NCI-H524 treated with DMSO at 0.1 percent for 48 hours (cell line): ENCODE data around the gene PAX8.

ENCODE experiments used
- DNase-seq: peaks from one replicate; lab custom pipeline; 2025; lab: John Stamatoyannopoulos, UW

The PAX8 gene

DNA sequence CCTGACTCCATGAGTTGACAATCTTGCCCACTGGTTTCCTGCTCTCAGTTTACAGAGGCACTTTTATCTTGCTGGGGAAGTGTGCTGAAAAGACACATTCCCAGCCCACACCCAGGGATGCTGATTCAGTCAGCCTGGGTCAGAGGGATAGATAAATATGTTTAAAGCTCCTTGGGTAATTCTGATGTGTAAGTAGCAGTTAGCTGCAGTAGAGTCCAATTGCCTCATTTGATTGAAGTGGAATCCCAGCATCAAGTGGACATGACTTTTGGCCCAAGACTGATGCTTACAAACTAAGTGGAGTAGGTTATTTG lies 75.5 kb downstream of the PAX8 start:
- DNase-seq: no peak

DNA sequence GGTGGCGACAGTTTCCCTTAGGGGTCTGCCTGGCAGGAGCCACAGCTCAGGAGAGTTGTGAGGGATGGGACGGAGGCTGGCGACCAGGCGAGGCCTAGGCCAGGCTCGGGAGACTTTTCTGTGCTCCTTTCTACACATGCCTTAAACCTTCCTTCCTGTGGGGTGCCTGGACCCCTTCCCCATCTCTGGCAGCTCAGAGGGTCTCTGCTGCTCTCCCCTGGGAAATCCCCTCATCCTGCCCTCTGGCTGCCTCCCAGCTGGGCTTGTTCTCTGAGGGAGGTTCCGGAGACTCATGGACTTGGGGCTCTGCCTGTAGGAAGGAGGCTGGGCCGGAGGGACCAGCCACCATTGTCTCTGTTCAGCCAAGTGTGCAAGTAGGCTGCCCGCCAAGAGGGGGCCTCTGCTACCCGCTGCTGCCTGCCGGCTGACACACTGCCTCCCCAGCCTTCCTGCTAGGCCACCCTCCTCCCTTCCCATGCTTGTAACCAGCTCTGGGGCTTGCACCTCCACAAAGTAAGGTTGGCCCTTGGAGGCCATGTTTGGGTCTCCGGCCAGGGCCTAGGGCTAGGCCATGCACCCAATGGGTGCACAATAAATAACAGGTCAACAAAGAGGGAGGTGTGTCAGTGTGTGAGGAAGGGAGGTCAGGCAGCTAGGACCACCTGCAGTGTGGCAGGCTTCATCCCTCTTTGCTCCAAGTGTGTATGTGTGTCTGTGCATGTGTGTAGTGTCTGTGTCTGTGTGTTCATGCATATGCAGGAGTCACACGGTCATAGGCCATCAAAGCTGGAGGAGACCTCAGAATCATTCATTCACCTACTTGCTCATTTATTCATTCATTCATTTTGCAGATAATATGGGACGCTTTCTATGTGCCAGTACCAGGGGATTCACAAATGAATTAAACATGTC lies 76.2 kb downstream of the PAX8 start:
- DNase-seq: no peak

DNA sequence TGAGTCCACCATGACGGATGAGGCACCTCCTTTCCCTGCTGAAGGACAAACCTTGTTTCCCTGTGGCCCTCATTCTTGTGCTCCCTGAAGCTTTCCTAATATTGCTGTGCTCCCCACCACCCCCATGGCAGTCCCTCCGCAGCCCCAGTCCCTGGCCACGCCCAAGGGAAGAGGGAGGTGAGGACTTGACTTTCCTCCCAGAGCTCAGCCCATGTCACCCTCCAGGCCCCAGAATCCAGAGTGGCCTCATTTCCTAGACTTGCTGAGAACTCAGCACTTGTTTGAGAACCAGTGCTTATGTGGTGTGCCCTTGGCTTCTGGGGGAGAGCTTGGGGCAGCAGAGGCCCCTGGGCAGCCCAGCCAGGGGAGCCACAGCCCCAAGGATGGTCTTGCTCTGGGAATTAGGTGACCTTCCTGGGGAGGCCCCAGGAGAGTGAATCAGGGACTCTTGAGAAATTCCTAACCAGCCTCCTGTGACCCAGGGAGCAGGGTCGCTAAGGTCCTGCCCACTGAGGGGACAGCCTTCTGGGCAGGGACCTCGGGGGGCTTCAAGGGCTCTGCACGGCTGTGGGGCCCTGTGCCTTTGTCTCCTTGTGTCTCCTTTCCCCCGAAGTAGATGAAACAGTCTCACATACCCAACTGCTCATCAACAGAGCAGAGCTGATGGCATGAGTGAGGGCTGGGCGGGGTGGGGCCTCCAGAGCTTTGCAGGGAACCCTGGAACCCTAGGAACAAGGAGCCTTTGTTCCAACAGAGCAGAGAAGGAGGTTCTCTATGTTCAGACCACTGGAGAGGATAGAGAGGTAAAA lies 77.0 kb downstream of the PAX8 start:
- DNase-seq: no peak

DNA sequence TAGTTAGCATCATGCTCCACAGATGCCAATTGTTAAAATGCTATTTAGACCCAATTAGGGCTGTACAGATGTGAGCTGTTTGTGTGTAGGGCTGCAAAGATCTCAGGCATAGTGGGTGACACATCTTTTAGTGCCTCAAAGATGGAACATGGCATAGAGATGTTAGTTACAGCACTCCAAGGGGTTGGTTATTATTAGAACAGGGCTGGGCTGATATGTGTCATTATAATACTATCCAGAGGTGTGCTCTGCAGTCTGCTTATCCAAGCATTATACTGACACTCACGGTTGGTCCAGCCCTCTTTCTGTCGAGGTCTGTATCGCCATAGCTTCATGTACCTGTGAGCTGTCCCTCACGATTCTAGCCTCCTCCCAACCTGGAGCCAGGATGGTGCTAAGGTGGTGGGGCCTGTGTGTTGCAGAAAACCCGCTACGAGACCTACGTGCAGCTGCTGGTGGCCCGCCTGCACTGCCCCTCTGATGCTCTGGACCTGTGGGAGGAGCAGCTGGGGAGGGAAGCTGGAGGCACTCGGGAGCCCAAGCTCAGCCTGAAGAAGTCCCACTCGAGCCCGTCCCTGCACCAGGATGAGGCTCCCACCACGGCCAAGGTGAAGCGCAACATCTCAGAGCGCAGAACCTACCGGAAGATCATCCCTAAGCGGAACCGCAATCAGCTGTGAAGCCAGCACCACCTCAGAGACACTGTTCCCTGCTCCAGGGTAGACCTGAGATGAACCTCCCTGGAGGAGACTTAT lies 77.8 kb downstream of the PAX8 start:
- no peak for DNase-seq

DNA sequence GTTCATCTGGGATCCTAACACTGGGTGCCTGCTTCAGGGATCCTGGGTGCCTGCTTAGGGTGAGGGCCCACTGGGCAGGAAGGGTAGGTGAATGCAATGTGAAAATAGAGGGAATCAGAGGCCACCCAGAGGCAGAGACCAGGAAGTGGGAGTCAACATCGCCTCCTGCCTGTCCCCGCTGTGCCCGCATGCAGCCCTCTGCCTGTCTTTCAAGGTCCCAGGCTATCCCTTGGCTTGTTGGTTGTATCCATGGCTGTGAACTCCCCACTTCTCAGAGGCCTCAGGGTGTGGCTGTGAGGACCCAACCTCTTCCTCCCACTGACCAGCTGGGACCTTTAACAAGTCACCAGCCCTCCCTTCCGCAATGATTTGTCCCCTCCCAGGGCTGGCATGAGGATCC lies 78.5 kb downstream of the PAX8 start:
- DNase-seq: no peak

DNA sequence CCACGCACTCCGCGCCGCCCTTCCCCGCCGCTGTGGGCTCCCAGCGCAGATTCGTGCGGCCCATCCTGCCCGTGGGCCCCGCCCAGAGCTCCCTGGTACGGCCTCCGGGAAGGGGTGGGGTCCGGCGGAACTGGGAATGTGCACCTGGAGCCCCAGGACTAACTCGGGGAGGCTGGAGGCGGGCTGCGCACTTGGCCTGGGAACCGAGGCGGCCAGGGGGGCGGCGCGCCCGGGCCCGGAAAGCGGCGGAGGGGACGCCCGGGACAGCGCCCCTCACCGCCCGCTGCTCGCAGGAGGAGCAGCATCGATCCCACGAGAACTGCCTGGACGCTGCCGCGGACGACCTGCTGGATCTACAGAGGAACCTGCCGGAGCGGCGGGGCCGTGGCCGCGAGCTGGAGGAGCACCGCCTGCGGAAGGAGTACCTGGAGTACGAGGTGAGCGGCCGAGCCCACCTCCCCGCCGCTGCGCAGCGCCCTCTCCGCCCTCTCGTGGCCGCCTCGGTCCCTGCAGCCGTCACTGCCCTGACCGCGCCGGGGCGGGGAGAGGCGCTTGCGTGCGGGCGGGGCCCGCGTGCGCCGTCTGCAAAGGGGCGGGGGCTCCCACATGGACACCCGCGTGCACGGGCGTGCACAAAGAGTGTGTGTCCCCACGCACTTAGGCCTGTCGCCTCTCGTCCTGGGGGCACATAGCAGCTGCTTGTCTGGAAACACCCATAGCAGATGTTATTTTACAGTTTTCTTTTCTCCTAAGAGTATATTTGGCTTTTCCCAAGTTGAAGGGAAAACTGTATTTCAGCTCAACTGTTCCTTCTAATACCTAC lies 79.7 kb downstream of the PAX8 start:
- no peak for DNase-seq

DNA sequence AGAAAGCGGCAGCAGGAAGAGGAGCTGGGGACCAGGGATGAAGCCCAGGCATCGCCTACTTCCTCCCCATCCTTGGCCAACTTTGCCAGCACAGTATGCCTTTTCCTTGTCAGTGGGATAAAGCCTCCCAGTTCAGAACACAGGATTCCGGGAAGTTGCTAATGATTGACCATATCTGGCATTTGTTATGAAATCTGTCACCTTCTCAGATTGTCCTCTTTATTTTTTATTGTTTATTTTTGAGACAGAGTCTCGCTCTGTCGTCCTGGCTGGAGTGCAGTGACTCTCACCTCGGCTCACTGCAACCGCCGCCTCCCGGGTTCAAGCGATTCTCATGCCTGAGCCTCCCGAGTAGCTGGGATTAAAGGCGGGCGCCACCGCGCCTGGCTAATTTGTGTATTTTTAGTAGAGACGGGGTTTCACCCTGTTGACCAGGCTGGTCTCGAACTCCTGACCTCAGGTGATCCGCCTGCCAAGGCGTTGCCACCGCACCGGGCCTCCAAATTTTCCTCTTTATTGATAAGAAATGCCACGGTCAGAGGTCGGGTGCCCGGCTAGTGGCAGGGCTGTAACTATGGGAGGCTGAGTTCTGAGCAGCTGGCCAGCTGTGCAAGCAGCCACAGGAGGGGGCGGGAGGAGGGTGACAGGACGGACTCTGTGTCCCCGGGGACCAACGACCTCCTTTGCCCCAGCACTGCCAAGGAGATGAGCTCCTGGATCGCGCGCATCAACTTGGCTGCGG lies 80.5 kb downstream of the PAX8 start:
- no peak for DNase-seq

DNA sequence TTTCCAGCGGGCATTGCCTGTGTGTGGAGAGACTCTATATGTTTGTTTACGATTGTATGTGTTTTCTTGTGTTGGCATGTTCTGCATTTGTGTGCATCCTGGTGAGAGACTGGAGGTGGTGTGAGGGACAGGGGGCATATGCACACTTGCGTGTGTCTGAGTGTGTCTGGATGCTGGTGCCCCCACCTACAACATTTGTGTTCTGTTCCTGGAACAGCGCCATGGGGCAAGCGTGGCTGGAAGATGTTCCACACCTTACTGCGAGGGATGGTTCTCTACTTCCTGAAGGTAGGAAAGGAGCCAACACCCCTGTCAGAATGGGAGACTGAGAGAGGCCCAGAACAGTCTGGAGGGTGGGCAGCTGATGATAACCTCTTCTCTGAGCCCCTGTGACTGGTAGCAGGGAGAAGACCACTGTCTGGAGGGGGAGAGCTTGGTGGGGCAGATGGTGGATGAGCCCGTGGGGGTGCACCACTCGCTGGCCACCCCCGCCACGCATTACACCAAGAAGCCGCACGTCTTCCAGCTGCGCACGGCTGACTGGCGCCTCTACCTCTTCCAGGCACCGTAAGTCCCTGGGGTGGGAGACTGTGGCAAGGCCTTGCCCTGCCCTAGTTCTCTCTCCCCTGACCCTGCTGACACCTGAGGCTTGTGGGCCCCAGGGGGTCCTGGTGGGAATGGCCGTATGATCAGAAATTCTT lies 81.2 kb downstream of the PAX8 start:
- DNase-seq: no peak

DNA sequence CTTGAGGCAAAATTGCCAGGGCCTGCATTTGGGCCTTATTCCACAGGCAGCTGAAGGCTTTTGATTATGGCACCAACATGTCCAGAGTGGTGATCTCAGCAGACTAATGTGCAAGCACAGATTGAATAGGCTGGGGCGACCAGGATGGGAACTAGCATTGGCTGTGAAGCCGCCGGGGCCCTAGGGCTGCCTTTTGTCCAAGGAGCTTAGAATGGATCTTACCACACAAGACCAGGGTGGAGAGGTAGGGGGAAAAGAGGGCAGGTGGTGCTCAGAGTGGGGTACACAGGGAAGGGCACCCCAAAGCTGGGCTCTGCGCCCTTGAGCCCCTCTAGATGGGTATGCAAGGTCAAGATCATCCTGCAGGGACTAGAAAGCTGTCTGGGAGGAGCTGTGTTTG lies 81.9 kb downstream of the PAX8 start:
- no peak for DNase-seq

DNA sequence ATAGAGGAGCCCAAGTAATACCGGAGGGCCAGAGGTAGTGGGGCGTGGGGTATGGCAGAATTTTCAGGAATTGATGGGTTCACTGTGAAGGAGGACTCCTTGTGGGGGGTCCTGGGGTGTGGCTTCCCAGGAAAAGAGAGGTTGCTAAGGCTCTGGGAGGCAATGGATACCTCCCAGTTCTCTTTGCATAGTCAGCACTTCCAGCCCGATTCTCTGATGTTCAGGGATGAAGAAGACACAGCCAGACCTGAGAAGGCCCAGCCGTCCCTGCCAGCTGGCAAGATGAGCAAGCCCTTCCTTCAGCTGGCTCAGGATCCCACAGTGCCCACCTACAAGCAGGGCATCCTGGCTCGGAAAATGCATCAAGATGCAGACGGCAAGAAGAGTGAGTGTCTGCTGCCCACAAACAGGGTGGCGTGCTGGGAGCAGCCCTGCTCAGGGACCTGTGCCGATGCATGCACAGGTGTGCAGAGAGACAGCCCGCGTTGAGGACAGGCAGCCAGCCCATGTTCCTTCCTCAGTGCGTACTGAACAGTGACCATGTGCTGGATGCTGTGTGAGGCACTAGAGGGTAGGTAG lies 82.7 kb downstream of the PAX8 start:
- DNase-seq: no peak

DNA sequence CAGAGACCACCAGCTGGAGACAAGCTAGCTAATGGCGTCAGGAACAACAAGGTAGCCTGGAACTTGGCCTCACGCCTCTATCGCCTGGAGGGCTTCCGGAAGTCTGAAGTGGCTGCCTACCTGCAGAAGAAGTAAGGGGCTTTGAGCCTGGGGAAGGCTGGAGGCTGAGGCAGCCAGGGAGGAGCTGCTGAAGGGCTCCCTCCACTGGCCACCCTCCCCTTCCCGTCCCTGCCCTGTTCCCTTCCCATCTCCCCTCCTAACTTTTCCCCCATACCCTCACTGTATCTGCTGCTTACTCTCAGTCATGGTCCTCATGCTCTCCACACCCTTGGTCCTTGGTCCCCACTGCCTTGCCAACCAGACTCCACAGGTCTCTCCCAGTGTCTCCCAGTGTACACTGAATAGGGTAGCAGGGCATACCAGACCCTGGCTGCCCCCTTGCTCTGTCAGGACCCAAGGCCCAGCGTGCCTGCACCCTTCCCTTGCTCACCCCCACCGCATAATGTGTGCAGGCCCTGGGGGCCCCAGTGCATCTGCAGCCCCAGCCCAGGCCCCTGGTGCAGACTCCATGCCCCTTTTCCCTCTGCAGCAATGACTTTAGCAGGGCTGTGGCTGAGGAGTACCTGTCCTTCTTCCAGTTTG lies 86.1 kb downstream of the PAX8 start:
- DNase-seq: no peak

DNA sequence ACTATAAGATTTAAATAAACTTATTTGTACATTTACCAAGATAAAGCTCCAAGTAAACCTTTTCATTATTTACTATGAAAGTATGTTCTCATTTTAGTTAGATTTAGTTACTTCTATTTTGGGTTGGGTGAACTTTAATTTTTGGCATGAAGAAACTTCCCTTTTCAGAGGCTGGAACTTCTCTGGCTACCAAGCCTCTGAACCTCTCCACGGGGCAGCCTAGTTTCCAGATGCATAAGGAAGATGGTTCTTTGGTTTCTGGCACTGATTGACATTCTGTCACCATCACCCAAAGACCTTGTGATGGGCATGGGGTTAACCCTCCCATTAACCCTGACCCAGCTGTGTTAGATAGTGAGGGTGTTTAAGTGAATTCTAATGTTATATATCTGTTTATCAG lies 87.8 kb downstream of the PAX8 start:
- DNase-seq: no peak

DNA sequence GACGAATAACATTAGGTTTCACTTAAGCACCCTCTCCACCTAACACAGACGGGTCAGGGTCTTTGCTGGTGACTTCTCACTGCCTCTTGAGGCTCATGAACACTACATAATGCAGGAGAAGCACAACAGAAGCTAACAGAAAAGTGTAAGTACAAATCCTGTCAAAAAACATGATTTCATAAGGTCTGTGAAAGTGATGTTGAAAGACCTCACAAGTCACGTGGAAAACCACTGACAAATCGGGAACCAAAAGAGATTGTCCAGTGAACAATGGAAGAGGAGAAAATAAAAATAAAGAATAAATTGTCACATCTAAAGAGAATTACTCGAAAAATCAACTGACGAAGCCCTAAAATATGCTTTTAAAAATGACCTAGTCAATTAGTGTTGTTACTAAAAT lies 91.0 kb downstream of the PAX8 start:
- no peak for DNase-seq

DNA sequence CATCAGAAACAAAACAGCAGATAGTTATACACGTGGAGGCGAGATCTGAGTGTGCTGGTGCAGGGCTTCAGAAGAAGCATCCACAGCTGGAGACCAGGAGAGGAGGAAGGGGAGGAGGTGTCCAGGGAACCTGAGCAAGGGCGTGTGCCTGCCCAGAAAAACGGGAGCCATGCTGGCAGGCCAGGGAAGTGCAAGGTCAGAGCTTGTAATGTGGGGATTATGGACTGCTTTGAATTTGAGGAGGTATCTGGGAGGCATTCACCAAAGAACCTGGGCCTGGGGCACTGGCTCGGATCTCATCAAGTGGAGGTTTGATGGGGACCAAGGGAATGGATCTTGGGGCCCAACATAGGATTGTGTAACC lies 92.3 kb downstream of the PAX8 start:
- no peak for DNase-seq

DNA sequence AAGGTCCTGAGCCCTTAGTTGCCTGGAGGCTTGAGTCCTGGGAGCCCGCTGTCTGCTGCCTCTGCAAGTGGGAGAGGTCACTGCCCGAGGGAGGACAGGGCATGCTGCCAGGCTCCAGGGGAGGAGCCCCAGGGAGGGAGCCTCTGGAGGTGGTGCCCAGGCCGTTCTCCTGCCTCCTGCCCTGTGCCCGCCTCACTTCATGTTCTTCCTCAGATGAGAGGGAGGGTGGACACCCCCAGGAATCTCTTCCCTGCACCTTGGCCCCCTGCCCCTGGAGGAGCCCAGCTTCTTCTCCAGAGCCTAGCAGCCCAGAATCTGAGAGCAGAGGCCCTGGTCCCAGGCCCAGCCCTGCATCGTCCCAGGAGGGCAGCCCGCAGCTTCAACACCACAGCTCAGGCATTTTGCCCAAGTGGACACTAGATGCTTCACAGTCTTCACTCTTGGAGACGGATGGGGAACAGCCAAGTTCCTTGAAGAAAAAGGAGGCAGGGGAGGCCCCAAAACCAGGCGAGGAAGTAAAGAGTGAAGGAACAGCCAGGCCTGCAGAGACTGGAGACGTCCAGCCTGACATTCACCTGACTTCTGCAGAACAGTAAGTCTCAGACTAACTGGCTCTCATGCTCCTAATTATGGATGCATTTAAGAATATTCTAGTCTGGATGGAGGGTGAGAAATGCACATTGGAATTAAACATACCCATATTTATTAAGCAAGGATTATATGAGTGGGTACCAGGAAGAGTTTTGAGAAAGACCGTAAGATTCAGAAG lies 92.9 kb downstream of the PAX8 start:
- DNase-seq: no peak

DNA sequence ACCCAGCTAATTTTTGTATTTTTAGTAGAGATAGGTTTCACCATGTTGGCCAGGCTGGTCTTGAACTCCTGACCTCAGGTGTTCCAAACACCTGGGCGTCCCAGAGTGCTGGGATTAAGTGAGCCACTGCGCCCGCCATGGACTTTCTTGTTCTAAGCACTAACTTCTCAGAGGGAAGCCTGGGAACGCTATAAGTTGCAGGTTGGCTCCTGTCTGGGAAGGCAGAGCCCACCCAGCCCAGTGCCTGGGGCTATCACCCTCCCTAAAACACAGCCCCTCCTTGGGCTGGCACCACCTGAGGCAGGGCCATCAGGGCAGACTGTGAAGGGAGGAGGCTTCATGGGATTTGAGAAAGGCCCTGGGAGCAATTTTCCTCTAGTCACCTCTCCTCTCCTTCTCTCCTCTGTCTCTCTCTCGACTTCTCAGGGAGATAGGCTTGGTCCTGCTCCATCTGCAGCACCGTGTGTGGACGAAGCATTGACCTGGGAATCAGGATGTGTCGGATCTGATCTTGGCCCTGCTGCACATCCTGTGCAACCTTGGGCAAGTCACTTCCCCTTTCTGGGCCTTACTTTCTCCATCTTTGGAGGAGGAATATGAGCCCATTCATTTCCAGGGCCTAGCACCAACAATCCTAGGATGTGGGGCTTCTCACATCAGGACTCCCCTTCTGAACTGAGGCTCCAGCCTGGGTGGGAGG lies 94.0 kb downstream of the PAX8 start:
- no peak for DNase-seq

DNA sequence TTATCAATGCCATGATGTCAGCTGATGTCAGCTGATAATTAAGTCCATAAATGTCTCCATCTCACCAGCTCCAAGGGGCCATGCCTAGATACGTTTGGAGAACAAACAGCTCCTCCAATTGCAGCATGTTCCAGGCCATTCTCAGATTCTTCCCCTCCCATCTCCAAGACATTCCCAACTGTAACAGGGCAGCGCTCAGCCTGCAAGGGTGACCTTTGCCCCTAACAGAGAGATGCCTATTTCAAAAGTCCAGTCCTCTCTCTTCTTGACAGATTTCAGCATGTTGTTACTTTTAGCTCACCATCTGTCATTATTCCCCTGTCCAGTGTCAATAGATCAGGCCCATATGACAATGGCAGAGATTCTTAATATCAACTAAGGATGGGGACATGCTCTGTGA lies 95.0 kb downstream of the PAX8 start:
- no peak for DNase-seq

DNA sequence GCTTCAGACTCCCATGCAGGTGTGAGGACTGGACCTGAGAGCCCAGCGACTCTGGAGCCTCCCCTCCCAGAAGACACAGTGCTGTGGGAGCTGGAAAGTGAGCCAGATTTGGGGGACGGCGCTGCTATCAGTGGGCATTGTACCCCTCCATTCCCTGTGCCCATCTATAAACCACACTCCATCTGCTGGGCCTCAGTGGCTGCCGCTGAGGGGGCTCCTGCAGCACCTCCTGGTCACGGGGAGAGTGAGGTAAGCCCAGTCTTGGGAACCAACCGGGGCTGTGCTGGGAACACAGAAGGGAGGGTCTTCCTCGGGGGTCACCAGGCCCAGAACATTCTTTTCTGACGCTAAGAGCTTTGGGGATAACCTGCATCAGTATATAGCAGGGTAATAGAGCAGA lies 95.5 kb downstream of the PAX8 start:
- DNase-seq: no peak
